ENCODE results near the gene FNTB.

FNTB gene

DNA sequence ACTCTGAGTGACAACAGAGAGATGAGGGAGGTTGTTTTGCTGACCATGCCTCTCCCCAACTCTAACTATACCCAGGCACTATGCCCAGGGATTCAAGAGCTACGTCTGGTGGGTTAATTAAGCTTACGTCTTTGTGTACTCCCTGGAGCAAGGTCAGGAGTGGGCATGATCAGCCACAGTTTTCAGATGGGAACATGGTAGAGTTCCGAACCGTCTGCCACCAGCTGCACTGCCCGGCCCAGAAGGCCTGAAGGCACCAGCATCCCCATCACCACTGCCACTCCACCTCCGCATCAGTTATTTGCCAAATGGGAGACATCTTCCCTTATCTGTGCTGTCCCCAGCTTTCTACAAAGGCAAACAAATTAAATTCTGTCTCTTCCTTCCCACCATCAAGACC lies 33.0 kb upstream of the FNTB start:
- no peak for DNase-seq

DNA sequence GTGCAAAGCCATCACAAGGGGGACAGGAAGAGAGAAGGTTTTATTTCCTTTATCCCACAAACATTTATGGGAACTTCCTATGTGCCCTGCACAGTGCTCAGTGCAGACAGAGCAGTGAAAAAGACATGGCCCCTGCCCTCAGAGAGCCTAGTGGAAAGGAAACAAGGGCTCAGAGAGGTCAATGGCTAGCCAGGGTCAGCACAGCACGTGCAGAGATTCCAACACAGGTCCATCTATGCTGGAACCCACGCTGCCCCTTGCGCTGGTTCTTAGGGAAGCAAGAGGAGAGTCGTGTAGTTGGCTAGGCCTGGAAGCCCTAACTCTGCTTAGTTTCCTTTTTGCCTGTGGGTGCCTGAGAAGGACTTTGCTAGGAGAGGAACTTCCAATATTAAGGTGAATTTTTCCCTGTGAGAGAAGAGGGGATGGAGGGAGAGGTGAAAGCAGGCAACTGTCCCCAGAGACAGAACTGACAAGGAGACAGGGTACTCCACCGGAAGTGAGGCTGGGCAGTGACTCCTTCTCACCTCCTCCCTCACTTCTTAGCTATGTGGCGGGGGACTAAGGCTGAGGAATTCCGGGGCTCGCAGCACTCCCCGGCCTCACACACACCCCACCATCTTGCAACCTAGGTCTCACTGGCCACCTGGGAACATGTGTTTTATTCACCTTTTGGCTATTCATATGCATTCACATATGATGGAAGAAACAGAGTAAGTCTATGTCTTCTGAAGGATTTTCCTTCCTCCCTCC lies 32.0 kb upstream of the FNTB start:
- DNase-seq, result no peak

DNA sequence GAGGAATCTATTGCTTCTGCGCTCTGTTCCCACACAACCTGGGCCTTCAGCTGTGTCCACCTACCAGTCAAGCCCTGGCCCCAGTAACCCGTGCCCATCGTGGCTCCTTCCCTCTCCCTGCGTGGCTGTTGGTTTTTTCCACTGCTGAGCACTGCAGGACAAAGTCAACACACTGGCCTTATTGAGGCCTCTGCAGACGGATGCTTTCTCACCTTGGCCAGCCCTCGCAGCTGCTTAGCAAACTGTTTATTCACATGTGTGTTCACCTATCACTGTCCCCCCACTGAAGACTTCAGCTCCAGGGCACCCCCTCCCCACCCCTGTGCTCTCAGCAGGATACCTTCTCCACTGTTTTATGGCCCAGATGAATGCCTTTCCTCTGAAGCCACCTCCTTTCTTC lies 31.4 kb upstream of the FNTB start:
- no peak for DNase-seq

DNA sequence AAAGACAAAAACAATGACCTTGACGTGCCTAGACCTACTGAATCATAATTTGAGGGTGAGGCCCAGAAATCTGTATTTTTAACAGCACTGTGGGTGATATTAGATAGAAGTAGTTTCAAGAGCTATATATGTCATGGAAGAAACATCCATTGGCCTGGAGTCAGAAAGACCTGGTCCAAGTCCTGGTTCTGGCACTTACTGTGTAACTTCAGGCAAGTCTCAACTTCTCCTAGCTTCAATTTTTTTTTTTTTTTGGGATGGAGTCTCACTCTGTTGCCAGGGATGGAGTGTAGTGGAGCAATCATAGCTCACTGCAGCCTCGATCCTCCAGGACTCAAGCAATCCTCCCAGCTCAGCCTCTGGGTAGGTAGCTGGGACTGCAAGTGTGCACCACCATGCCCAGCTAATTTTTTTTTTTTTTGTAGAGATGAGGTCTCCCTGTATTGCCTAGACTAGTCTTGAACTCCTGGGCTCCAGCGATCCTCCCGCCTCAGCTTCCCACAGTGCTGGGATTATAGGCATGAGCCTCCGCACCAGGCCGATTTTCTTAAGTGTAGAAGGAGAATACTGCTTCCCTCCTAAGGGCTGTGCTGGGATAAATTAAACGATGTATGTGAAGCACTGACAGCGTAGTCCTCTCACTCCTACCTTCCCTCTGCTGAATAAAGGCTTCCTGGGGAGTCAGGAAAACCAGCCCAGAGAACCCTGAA lies 29.8 kb upstream of the FNTB start:
- DNase-seq, result no peak

DNA sequence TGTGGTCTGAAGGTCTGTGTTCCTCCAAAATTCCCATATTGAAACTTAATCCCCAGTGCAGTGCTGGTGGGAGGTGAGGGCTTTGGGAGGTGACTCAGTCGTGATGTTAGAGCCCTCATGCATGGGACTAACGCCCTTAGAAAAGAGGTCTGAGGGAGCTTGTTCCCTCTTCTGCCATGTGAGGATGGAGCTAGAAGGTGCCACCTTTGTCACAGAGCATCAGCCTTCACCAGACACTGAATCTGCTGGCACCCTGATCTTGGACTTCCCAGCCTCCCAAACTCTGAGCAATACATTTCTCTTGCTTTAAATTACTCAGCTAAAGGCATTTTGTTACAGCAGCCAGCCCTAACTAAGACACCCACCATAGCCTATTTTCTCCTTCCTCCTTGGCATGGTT lies 28.5 kb upstream of the FNTB start:
- DNase-seq, result no peak

DNA sequence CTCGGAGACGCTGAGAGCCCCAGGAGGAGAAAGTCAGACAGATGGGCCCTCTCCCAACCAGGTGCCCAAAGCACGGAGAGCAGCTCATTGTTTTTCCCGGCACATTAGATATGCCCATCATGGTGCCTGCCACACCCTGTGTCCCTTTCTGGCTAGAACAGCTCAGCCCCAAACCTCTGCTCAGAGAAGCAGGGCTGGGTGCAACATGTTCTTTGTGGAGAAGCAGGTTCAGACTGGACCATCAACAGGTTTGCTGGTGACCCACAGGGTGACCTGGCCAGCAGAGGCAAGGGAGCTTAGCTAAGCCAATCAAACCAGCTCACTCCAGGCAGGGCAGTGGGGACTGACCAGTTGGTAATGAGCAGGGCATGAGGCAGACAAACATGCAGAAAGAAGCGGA lies 28.0 kb upstream of the FNTB start:
- no peak for DNase-seq

DNA sequence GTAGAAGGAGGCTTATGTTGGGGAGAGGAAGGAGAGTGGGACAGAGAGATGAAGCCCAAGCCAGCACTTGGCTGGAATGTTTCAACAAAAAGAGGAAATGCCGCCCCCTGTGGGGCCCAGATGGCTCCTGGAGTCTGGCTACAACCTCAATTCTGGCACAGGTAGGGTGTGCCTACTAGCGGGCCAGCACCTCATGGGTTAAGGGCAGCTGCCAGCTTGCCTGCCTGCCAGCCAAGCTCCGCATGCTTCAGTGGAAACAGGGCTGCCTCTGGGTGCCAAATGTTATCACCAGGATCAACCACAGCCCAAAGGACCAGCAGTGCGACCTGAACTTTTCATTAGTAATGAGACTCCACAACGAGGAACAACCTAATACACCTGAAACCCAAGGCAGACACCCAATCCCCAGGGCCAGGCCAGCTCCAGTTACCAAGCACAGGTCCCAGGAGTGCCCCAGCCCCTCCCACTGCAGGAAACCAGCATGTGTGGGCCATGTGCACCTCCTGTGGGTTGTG lies 25.9 kb upstream of the FNTB start:
- no peak for DNase-seq

DNA sequence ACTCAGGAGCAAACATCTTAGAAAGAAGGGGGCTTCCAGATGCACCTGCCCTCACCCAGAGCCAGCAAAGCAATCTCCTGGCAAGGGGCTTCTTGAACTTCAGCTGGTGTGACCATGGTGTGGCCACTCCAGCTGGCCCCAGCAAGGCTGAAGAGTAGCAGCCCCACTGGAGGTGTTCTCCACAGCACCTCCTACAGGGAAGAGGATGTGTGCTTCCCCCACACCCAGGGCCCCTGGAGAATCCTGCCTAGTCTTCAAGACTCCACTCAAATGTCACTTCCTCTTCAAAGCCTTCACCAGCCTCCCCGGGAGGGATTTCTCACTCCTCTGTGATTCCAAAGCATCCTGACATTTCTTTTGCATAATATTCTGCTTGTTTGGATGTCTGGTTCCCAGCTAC lies 23.1 kb upstream of the FNTB start:
- no peak for DNase-seq

DNA sequence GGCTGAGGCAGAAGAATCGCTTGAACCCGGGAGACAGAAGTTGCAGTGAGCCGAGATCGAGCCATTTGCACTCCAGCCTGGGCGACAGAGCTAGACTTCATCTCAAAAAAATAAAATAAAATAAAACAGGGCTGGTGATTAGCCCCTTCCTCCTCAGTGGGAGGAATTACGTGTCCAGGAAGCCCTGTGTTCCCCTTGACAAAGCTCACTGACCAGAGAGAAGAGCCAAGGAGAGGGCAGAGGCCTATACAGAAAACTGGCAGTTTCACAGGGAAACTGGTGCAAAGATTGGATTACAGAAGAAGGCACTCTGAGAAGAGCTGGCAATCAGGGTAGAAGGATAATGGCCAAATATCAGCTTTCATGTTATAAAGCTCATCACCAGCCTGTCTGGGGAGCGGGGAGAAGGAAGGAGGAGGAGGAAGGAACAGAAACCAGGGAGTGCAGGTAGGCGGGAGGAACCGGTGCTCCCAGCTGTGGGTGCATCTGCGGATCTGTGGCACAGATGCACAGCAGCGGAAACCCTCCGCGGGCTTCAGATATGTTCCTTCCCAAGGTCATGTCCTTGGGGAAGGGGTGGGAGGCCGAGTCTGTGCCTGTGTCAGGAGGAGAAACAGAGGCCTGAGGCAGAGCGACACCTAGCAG lies 21.2 kb upstream of the FNTB start:
- DNase-seq, result no peak

DNA sequence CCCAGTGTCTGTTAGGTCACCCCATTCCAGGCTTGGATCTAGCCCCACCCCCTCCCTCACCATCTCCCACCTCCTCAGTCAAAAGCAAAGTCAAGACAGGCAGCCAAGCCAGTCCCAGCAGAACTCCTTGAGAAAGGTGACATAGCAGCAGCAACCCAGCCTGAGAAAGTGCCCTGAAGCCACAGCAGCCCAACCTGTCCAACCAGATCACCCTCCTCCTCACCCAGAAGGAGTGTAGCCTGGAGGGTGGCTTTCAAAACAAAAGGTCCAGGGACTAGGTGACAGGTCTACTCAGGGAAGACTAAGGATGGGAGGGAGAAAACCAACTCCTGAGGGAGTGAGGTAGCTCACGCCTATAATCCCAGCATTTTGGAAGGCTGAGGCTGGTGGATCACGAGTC lies 19.7 kb upstream of the FNTB start:
- no peak for DNase-seq

DNA sequence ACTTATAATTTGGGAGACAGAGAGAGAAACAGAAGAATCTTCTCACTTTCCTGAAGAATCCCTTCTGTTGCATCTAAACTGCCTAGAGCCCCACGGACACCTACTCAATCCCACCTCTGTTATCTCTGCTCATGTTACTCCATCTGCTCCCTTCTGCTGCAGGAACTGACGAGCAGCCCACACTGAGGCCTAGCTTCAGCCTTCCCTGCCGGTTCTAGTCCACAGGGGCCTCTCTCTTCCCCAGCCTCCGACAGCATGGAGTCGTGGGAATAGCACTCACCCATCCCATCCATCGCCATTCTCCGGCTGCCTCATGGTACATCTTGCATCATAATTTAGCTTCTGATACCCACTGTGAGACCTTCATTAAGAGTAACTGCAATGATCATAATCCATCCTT lies 18.5 kb upstream of the FNTB start:
- DNase-seq, result no peak

DNA sequence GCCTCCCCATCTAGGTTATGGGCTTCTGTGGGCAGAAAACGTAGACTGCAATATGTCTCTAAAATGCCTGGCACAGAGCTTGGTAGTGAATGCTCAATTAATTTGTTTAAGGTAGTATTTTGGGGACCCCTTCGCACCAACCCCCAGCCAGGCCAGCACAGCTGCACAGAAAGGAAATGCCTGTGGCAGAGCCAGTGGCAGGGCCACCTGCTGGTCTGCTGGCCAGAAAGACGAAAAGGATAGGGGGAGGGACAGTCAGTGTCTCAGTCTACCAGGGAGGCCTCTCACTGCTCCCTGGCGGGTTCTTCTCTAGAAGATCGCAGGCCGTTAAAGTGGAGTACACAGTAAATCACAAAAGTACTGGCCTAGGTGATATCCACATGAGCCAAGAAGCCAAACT lies 18.0 kb upstream of the FNTB start:
- peak in 1 of 2 experiments; percentile 20 for DNase-seq

DNA sequence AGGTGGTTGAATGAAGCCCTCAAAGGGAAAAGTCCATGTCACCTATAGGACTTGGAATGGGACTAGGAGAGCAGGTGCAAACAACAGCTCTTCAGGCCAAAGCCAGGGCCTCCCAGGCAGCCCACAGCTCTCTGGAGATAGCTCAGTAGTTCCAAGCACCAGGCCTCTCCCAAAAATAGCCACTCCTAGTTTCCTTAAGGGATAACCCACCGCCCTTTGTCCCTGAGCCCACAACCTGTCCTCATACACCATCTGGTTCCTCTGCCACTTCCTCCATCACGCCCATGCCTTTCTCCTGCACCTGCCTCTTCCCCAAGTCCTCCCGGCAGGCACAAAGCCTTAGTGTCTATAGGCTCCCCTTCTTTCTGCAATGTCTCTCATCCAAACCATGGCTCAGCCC lies 16.7 kb upstream of the FNTB start:
- DNase-seq, result no peak

DNA sequence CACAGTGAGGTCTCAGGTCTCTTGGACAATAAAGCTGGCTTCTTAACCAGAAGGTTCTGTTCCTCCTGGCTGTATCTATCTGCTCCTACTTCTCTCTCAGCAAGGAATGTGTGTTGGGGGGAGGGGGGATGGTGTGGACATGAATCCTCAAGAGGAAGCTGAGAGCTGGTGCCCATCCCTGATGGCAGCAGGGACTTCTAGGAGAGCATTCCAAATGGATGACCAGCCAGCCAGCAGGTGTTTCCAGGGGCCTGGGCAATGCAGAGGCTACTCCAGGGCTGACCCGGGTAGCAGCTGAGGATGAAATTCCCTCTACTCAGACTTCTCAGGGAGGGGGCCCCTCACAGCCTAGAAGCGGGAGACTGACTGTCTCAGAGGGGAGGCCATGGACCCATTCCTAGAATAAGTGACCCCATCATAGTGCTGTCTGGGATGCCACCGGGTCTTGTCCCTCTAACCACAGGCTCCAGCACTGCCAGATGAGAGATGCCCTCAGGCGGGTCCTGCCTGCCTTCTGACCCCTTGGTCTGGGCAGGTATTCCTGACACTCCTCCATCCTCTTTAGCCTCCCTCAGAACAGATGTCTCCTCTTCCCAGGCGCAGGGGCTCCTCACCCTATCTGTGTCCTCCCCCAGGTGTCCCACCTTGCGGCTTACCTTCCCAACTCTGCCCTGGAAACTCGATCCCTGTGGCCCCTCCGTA lies 15.8 kb upstream of the FNTB start:
- peak; percentile 42 to 68 for DNase-seq

DNA sequence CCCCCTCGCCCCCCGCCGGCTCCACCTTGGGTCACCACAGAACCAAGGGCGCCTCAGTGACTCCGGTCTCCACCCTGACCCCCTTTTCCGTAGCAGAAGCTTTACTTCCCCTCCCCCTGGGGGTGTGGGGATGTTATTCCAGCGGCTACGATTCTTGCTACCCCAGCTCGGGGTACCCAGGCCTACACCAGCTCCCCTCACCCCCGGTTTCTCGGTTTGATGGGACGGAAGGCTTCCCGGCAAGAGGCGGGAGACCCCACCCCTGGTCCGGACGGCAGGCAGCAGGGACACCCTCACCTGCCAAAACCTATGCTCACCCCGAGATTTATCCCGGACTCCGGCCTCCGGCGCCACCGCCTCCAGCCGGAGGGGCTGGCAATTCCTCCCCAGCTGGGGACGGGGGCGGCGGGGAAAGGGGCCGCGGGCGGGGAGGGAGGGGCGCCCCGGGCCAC lies 15.2 kb upstream of the FNTB start:
- no peak for DNase-seq

DNA sequence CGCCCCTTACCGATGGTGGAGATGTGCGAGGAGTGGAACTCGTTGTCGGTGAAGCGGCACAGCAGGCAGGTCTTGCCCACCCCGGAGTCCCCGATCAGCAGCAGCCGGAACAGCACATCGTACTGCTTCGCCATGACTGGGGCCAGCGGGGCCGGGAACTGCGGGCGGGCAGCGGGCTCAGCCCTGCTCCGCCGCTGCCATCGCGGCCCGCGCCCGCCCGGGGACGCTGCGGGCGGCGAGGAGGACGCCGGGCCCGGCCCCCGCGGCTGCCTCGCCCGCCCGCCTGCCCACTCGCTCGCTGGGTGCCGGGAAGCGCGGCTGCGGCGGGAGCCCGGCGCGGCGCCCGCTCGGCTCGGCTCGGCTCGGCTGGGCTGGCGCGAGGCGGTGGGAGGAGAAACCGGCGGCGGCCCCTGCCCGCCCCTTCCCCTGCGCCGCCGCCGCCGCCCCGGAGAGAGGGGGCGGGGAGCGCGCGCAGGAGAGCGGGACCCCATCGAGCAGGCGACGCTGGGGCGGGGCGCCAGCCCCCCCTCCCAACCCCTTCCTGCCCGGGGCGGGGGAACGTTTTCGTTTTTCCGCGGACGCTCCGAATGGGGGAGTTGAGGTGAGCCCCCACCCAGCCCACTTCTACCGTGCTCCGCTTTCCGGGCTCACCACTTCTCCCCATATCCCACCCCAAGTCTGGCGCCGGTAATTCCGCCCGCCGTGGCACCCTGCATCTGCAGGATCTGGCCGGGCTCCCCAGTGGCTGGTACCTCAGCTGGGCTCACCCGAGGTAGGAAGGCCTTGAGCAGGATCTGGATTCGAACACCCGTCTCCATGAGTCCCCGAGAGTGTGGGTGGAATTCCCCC lies 14.5 kb upstream of the FNTB start, which contains the start of gene RAB15:
TSS of gene RAB15 (minus strand) at position 394 of the 849 bp plus-strand sequence. CDS start at position 134, 260 bp downstream.
- DNase-seq, result no peak

DNA sequence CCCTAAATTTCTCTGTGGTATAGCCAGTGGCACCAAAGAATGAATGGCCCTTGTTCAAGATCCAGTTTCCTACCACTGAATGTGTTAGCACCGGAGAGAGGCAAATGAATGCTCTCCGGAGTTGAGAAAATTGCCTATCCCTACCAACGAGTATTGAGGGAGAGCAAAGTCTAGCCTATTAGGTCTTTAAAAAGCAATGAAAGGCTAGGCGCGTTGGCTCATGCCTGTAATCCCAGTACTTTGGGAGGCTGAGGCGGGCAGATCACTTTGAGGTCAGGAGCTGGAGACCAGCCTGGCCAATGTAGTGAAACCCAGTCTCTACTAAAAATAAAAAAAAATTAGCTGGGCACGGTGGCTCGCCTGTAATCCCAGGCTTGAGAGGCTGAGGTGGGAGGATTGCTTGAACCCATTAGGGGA lies 13.7 kb upstream of the FNTB start:
- DNase-seq, result no peak

DNA sequence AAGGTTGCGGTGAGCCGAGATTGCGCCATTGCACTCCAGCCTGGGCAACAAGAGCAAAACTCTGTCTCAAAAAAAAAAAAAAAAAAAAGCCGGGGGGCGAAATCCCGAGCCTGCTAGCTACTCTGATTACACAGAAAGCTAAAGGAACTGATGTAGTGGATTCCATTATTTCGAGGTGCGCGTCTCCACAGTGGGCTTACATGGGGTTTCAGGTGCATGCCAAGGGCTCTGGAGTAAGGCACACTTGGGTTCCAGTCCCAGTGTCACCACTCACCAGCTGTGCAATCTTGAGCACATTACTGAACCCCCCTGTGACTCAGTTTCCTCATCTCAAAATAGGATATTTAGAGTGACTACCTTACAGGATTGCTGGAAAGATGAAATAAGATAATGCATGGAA lies 12.9 kb upstream of the FNTB start:
- DNase-seq, result no peak

DNA sequence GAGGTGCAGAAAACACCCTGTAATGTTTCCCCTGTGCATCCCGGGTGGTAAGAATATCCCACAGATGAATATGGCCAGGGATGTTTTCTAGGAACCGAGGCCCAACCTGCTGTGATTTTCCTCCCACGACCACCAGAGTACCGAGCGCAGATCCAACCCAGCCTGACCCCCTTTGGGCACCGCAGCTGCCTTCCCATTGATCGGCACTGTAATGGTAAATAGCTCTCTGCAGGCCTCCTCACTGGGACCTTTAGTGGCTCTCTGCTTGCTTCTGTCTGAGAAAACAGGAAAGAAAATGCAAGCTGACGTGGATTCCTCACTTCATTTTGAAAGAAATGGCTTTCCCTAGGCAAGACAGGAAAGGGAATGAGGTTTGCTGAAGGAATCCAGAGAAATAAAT lies 12.1 kb upstream of the FNTB start:
- no peak for DNase-seq

DNA sequence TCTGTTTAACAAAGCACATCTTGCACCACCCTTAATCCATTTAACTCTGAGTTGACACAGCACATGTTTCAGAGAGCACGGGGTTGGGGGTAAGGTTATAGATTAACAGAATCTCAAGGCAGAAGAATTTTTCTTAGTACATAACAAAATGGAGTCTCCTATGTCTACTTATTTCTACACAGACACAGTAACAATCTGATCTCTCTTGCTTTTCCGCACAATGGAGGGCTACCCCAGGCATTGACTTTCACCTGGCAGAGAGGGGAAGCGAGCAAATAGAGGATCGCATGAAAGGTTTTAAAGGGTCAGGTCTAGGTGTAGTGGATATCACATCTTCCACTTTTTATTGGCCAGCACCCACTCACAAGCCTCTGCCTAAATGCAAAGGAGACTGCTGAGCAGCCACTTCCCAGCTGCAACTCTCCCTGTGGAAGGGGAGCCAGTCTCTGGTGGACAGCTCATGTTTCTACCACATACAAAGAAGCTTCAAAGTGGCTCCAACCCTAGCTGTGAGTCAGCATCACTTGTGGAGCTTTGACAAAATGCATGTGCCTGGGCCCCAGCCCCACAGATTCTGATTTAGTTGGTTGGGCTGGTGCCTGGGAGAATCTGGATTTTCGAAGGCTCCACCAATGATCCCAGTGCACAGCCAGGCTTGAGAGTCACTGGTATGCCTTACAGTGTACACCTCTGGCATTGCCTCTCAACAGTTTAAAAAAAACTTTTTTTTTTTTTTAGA lies 7.2 kb upstream of the FNTB start:
- DNase-seq, result no peak
